Astrocyte of the spinal cord (primary cell): ENCODE results near the gene STXBP1.

Experiments used
- DNase-seq: peaks from one replicate; pipeline ENCODE4 v3.0.0; 2011; ENCODE audit warnings: low read depth, low spot score
- H3K4me3 ChIP-seq: 2 replicates; pipeline ENCODE4 v1.5.1; 2011; ENCODE audit warnings: low read depth, mild to moderate bottlenecking, low read length, moderate library complexity
- in situ Hi-C: cut with HindIII; loops from 2 replicates; pipeline ENCODE4 v1.10.0; 2017; ENCODE audit warnings: low sequenced_read_pairs
- TF ChIP-seq, protein P1 (sequence below): IDR thresholded peaks from 2 replicates; pipeline ENCODE4 v1.5.1; 2012; ENCODE audit warnings: low read depth, mild to moderate bottlenecking, low read length, inconsistent platforms

Gene STXBP1

DNA sequence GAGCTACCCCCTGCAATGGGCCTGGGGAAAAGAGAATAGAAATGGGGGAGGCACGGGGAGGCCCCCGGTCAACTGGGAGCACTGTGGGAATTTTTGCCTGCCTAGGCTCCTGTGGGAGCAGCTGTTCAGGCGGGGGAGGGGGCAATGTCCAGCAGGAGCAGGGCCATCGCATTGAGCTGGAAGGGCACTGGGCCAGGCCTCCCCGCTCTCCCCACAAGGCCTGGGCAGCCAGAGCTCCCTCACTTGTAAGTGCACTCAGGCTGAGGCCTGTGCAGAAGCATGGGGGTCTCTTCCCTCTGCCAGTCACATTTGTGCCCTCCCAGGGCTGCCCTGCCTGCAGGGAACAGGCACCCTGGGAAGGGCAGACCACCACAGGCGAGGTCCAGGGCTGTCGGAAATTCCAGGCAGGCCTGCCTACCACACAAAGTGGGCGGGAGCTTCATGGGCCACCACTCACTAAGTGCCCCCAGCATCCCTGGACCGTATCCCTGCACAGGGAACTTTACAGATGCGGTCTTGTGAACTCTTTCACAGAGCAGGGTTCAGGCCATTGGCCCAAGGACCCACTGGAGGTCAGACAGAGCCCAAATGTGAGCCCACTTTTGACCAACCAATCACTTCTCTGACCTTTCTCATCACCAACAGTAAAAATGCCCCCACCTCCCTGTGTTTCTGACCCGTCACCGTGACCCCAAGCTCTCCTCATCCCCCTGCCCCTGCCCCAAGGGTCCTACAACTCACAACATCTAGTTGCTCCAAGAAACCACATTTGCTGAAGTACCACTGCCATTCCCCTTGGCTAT is 93.7 kb downstream of the STXBP1 start:
- DNase-seq = no peak
- TF ChIP-seq, protein P1, sequence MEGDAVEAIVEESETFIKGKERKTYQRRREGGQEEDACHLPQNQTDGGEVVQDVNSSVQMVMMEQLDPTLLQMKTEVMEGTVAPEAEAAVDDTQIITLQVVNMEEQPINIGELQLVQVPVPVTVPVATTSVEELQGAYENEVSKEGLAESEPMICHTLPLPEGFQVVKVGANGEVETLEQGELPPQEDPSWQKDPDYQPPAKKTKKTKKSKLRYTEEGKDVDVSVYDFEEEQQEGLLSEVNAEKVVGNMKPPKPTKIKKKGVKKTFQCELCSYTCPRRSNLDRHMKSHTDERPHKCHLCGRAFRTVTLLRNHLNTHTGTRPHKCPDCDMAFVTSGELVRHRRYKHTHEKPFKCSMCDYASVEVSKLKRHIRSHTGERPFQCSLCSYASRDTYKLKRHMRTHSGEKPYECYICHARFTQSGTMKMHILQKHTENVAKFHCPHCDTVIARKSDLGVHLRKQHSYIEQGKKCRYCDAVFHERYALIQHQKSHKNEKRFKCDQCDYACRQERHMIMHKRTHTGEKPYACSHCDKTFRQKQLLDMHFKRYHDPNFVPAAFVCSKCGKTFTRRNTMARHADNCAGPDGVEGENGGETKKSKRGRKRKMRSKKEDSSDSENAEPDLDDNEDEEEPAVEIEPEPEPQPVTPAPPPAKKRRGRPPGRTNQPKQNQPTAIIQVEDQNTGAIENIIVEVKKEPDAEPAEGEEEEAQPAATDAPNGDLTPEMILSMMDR = no peak
- in situ Hi-C loops = no loop called here
- H3K4me3 ChIP-seq = no peak overlapping the region

DNA sequence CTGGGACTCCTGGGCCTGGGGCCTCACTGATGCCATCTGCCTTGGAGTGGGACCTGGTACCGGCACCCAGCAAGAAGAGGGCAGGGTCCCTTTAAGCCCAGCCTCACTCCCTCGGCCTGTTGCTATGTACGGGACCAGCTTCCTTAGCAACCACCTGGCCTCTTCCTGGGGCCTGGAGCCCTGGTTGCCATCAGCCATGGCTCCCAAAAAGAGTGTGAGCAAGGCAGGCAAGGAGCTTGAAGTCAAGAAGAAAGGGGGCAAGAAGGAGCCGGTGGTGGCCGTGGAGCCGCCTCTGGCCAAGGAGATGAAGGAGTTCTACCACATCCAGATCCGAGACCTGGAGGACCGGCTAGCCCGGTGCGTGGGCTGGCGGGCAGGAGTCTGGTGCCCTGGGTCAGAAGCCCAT is 94.8 kb downstream of the STXBP1 start, which contains the start of gene CFAP157:
CFAP157 (plus strand) TSS at position 153 of the 406 bp plus-strand sequence; CDS start at position 197, 44 bp downstream.
- TF ChIP-seq, protein P1 = no peak

DNA sequence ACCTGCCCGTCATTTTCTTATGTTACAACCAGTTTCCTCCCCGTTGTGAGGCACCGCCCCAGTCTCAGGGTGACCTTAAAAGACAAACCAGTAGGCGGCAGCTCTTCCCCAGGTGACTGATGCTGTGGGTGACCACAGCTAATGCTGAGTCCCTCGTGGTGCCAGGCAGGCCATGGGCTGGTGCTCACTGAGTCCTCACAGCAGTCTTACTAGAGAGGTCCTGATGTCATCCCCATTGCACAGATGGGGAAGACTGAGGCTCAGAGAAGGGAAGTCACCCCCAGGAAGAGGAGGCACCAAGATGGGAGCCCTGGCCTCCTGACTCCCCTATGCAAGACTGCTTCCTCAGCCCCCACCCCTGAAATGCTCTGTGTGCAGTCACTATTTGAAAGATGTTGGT is 95.7 kb downstream of the STXBP1 start:
- H3K4me3 ChIP-seq = no peak overlapping the region
- TF ChIP-seq, protein P1 = no peak
- in situ Hi-C loops = no loop called here
- no peak for DNase-seq

More for the DNA sequence above, 94.8 kb downstream of the STXBP1 start, which contains the start of gene CFAP157:
- in situ Hi-C loops = no loop called here
- no peak within 1 kb of the TSS for H3K4me3 ChIP-seq
- no peak for DNase-seq

- no peak overlapping the region for H3K4me3 ChIP-seq
- TF ChIP-seq, protein P1 = no peak
- DNase-seq = no peak
- in situ Hi-C loops = no loop called here
Measured at GRCh38 chr9:127708952-127709587, 97.0 kb downstream of the STXBP1 start.

DNA sequence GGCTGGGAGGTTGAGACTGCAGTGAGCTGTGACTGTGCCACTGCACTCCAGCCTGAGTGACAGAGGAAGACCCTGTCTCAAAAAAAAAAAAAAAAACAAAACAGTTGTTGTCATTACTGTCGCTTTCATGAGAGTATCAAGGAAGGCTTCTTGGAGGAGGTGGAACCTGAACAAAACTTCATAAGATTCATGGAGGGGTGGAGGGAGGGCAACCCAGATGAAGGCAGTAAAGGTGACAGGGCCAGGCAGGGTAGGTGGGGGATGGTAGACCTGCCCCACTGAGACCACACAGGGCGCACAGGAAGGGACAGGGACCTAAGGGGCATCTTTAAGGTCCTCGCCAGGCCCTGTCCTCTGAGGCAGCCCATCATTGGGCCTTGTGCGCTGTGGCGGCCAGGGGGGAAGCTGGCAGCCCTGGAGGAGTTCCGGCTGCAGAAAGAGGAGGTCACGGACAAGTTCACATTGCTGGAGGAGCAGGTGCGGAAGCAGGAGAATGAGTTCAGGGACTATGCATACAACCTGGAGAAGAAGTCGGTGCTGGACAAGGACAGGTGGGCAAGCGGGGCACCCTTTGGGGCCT is 98.2 kb downstream of the STXBP1 start:
- DNase-seq = no peak
- no peak overlapping the region for H3K4me3 ChIP-seq
- TF ChIP-seq, protein P1 = no peak
- in situ Hi-C loops = no loop called here

DNA sequence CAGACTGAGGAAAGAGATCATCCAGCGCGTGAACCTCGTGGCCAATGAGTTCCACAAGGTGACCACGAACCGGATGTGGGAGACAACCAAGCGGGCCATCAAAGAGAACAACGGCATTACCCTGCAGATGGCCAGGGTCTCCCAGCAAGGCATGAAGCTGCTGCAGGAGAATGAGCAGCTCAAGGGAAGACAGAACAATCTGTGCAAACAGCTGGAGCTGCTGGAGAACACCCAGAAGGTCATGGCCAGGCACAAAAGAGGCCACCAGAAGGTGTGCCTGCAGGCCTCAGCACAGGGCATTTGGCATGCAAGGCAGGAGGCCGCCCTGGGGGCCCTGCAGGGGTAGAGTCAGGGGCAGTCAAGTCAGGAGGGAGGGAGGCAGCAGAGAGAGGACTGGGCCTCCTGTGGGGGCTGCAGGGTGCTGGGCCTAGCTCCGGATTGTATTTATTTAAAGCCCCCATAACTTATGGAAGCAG is 99.2 kb downstream of the STXBP1 start:
- TF ChIP-seq, protein P1 = no peak
- no peak overlapping the region for H3K4me3 ChIP-seq
- in situ Hi-C loops = no loop called here
- DNase-seq = no peak
